H1 (cell line): ENCODE results near the gene CYYR1. TPM values are rescaled to one million over a fixed set of nuclear protein-coding genes. Genes with fewer than 3 reads are reported as not detected.

Source experiments
- CTCF ChIA-PET: fragments of 300-600 bp; sonication (Branson Sonifier 250); formaldehyde crosslinking; loops from one replicate; lab custom pipeline; 2021; ENCODE audit not compliant: partially characterized antibody; lab: Charles Lee
- POLR2A ChIA-PET: fragments of 300-600 bp; sonication (Branson Sonifier 250); formaldehyde crosslinking; loops from one replicate; lab custom pipeline; 2021; ENCODE audit warnings: inconsistent platforms; ENCODE audit not compliant: partially characterized antibody; lab: Charles Lee
- DNase-seq, 2 experiments: peaks; one replicate each; pipeline versions ENCODE4 v3.0.0 to v3.0.0-alpha.2; 2010 to 2022; ENCODE audit warnings: low spot score in 2 of 2, low read depth in 1 of 2, mixed read lengths in 1 of 2
- FAIRE-seq: peaks from 2 replicates; lab custom pipeline; 2011; peaks lifted over from hg19 to GRCh38; lab: Jason Lieb, UNC
- H2AFZ ChIP-seq: 2 replicates; pipeline ENCODE4 v1.8.1; 2012; ENCODE audit warnings: low read length, inconsistent platforms
- H2AK5ac ChIP-seq: 2 replicates; pipeline ENCODE4 v1.6.1; 2013; ENCODE audit warnings: low read depth, low read length
- H2BK120ac ChIP-seq: replicated peaks from 2 replicates; pipeline ENCODE3; 2013; ENCODE audit warnings: low read depth, low read length, inconsistent platforms
- H2BK12ac ChIP-seq: 2 replicates; pipeline ENCODE4 v1.6.1; 2013; ENCODE audit warnings: low read depth, low read length
- H2BK15ac ChIP-seq: 2 replicates; pipeline ENCODE4 v1.6.1; 2013; ENCODE audit warnings: low read length
- H2BK20ac ChIP-seq: 2 replicates; pipeline ENCODE4 v1.6.1; 2013; ENCODE audit warnings: low read length
- H2BK5ac ChIP-seq: 2 replicates; pipeline ENCODE4 v1.6.1; 2013; ENCODE audit warnings: low read depth, low read length
- H3K14ac ChIP-seq: 2 replicates; pipeline ENCODE4 v1.6.1; 2013; ENCODE audit warnings: inconsistent platforms; ENCODE audit not compliant: insufficient read length
- H3K18ac ChIP-seq: 2 replicates; pipeline ENCODE4 v1.6.1; 2013; ENCODE audit warnings: low read length; ENCODE audit errors: extremely low read depth
- H3K23ac ChIP-seq: 2 replicates; pipeline ENCODE4 v1.6.1; 2013; ENCODE audit warnings: inconsistent platforms; ENCODE audit not compliant: insufficient read length
- H3K23me2 ChIP-seq: 2 replicates; pipeline ENCODE4 v1.6.1; 2013; ENCODE audit warnings: low read depth, low read length
- H3K27ac ChIP-seq: 2 replicates; pipeline ENCODE4 v1.6.1; 2011; ENCODE audit warnings: low read depth, low read length, inconsistent platforms
- H3K27me3 ChIP-seq, 4 experiments: replicated peaks in 1 of 4; 1 replicate in 1 of 4; 2 replicates in 3 of 4; pipeline versions ENCODE4 v1.6.1 to v1.8.1; 2011 to 2013; ENCODE audit warnings: low read length in 3 of 4, mild to moderate bottlenecking in 3 of 4, inconsistent platforms in 2 of 4, mixed read lengths in 2 of 4, moderate library complexity in 1 of 4; ENCODE audit not compliant: control insufficient read depth in 3 of 4, insufficient read depth in 3 of 4; ENCODE audit errors: extremely low read depth in 1 of 4
- H3K36me3 ChIP-seq, 4 experiments: 2 replicates each; pipeline versions ENCODE4 v1.6.1 to v1.8.1; 2011 to 2013; ENCODE audit warnings: mild to moderate bottlenecking in 4 of 4, low read length in 3 of 4, moderate library complexity in 2 of 4, control low read depth in 1 of 4, inconsistent platforms in 1 of 4; ENCODE audit not compliant: insufficient read depth in 4 of 4, control insufficient read depth in 2 of 4
- H3K4ac ChIP-seq: replicated peaks from 2 replicates; pipeline ENCODE3; 2013; ENCODE audit warnings: low read length, low read depth, mixed read lengths, inconsistent platforms; ENCODE audit not compliant: insufficient read length
- H3K4me1 ChIP-seq, 4 experiments: replicated peaks in 1 of 4; 1 replicate in 1 of 4; 2 replicates in 3 of 4; pipeline versions ENCODE4 v1.6.1 to v1.8.1; 2011 to 2013; ENCODE audit warnings: low read length in 3 of 4, inconsistent platforms in 2 of 4, mixed read lengths in 1 of 4; ENCODE audit not compliant: insufficient read depth in 4 of 4, control insufficient read depth in 3 of 4
- H3K4me2 ChIP-seq, 2 experiments: 2 replicates each; pipeline versions ENCODE4 v1.6.1 to v1.8.1; 2011 to 2013; ENCODE audit warnings: low read depth in 2 of 2, low read length in 2 of 2, control low read depth in 1 of 2, inconsistent platforms in 1 of 2, mild to moderate bottlenecking in 1 of 2; ENCODE audit not compliant: insufficient read depth in 1 of 2
- H3K4me3 ChIP-seq, 4 experiments: fragments of 200-600, 300-600 bp in 1 of 4; sonication (generic), shearing (Covaris generic), sonication (Bioruptor Twin) in 1 of 4; 2 replicates each; pipeline versions ENCODE4 v1.5.1 to v1.8.1; 2011 to 2016; ENCODE audit warnings: low read length in 4 of 4, low read depth in 3 of 4, control low read depth in 2 of 4, inconsistent platforms in 2 of 4, mild to moderate bottlenecking in 2 of 4, mixed read lengths in 1 of 4, moderate library complexity in 1 of 4; ENCODE audit not compliant: insufficient read depth in 2 of 4; ENCODE audit errors: extremely low read depth in 1 of 4
- H3K56ac ChIP-seq: replicated peaks from 2 replicates; pipeline ENCODE3; 2013; ENCODE audit warnings: low read depth, mild to moderate bottlenecking, mixed read lengths, low read length, inconsistent platforms; ENCODE audit not compliant: insufficient read length
- H3K79me1 ChIP-seq: 2 replicates; pipeline ENCODE4 v1.6.1; 2013; ENCODE audit warnings: low read depth, low read length, control low read depth
- H3K79me2 ChIP-seq, 2 experiments: 2 replicates each; pipeline versions ENCODE4 v1.6.1 to v1.8.1; 2012 to 2013; ENCODE audit warnings: low read length in 2 of 2, mild to moderate bottlenecking in 2 of 2, inconsistent platforms in 1 of 2; ENCODE audit not compliant: insufficient read depth in 2 of 2, control insufficient read depth in 1 of 2
- H3K9ac ChIP-seq, 4 experiments: replicated peaks in 1 of 4; 1 replicate in 1 of 4; 2 replicates in 3 of 4; pipeline versions ENCODE4 v1.6.1 to v1.8.1; 2011 to 2013; ENCODE audit warnings: low read depth in 3 of 4, low read length in 3 of 4, control low read depth in 2 of 4, mild to moderate bottlenecking in 2 of 4, moderate library complexity in 2 of 4, inconsistent platforms in 1 of 4; ENCODE audit errors: extremely low read depth in 1 of 4
- H3K9me3 ChIP-seq, 2 experiments: 2 replicates each; pipeline versions ENCODE4 v1.6.1 to v1.8.1; 2012 to 2013; ENCODE audit warnings: mild to moderate bottlenecking in 2 of 2, moderate library complexity in 2 of 2, control low read depth in 1 of 2, inconsistent platforms in 1 of 2, low read depth in 1 of 2, low read length in 1 of 2, mixed read lengths in 1 of 2; ENCODE audit not compliant: insufficient read depth in 2 of 2
- H4K20me1 ChIP-seq, 2 experiments: replicated peaks in 1 of 2; 2 replicates each; pipeline versions ENCODE3 to v1.8.1; 2011 to 2013; ENCODE audit warnings: inconsistent platforms in 2 of 2, low read length in 2 of 2, mild to moderate bottlenecking in 1 of 2; ENCODE audit not compliant: insufficient read depth in 2 of 2, control insufficient read depth in 1 of 2
- H4K5ac ChIP-seq: 2 replicates; pipeline ENCODE4 v1.6.1; 2013; ENCODE audit warnings: low read length, low read depth, mixed read lengths, inconsistent platforms; ENCODE audit not compliant: insufficient read length
- H4K8ac ChIP-seq: 2 replicates; pipeline ENCODE4 v1.8.0; 2013; ENCODE audit warnings: mild to moderate bottlenecking, moderate library complexity, low read length, inconsistent platforms; ENCODE audit not compliant: insufficient read depth; ENCODE audit errors: extremely low read depth
- H4K91ac ChIP-seq: replicated peaks from 2 replicates; pipeline ENCODE3; 2013; ENCODE audit warnings: low read length, mixed read lengths, inconsistent platforms; ENCODE audit not compliant: insufficient read length
- CTBP2 ChIP-seq: IDR thresholded peaks from 2 replicates; pipeline ENCODE4 v1.7.0; 2011; ENCODE audit warnings: borderline replicate concordance, mild to moderate bottlenecking, moderate library complexity, mixed read lengths, low read length; ENCODE audit not compliant: insufficient read depth, insufficient read length
- EZH2 ChIP-seq: fragments of 200-600 bp; sonication (generic); IDR thresholded peaks from 2 replicates; pipeline ENCODE4 v1.7.1; 2012; ENCODE audit warnings: low read depth, mild to moderate bottlenecking, moderate library complexity, low read length, inconsistent platforms; ENCODE audit not compliant: severe bottlenecking
- HDAC2 ChIP-seq, 2 experiments: fragments of 300-600 bp in 1 of 2; sonication (generic) in 1 of 2; IDR thresholded peaks; 2 replicates each; pipeline ENCODE4 v1.6.1; 2011 to 2012; ENCODE audit warnings: low read depth in 2 of 2, low read length in 2 of 2, mild to moderate bottlenecking in 2 of 2, moderate library complexity in 2 of 2, borderline replicate concordance in 1 of 2, inconsistent platforms in 1 of 2
- JUN ChIP-seq: IDR thresholded peaks from 2 replicates; pipeline ENCODE4 v1.6.1; 2011; ENCODE audit warnings: low read depth, mild to moderate bottlenecking, improper control_type of control experiment, low read length
- KDM5A ChIP-seq: fragments of 200-600 bp; IDR thresholded peaks from 2 replicates; pipeline ENCODE4 v1.7.1; 2012; ENCODE audit warnings: mild to moderate bottlenecking, low read length, inconsistent platforms, mixed read lengths
- PHF8 ChIP-seq: fragments of 200-600 bp; sonication (generic); conservative IDR thresholded peaks from 2 replicates; pipeline ENCODE4 v1.7.1; 2012; ENCODE audit warnings: low read depth, mild to moderate bottlenecking, inconsistent platforms, low read length, moderate library complexity
- SIN3A ChIP-seq, 2 experiments: IDR thresholded peaks in 1 of 2; conservative IDR thresholded peaks in 1 of 2; 2 replicates each; pipeline ENCODE4 v1.6.1; 2011 to 2012; ENCODE audit warnings: low read length in 2 of 2, improper control_type of control experiment in 1 of 2, low read depth in 1 of 2, mild to moderate bottlenecking in 1 of 2
- SIRT6 ChIP-seq: IDR thresholded peaks from one replicate; pipeline ENCODE4 v1.7.1; 2012; ENCODE audit warnings: low read length, inconsistent platforms
- SUZ12 ChIP-seq: fragments of 200-600 bp; sonication (generic); IDR thresholded peaks from 2 replicates; pipeline ENCODE4 v1.6.1; 2012; ENCODE audit warnings: mild to moderate bottlenecking, inconsistent platforms, low read length, moderate library complexity, mixed read lengths
- TAF7 ChIP-seq: optimal IDR thresholded peaks from 2 replicates; pipeline ENCODE3; 2011; ENCODE audit warnings: low read depth, mild to moderate bottlenecking, inconsistent platforms, low read length, moderate library complexity, borderline replicate concordance
- TBP ChIP-seq: IDR thresholded peaks from 2 replicates; pipeline ENCODE4 v1.6.1; 2011; ENCODE audit warnings: low read depth, low read length, improper control_type of control experiment
- TCF12 ChIP-seq: IDR thresholded peaks from 2 replicates; pipeline ENCODE4 v1.6.1; 2011; ENCODE audit warnings: low read depth, mild to moderate bottlenecking, low read length
- YY1 ChIP-seq: IDR thresholded peaks from 2 replicates; pipeline ENCODE4 v1.6.1; 2011; ENCODE audit warnings: low read depth, mild to moderate bottlenecking, low read length
- WGBS, 2 experiments: shearing (Covaris generic) in 1 of 2; methylation state at CpG; one replicate each; pipeline versions ENCODE4 v1.1.6 to v1.1.7; 2013 to 2015; ENCODE audit warnings: low lambda C conversion rate in 2 of 2, mixed read lengths in 2 of 2, inconsistent platforms in 1 of 2, low coverage in 1 of 2, missing lambda C conversion rate in 1 of 2; ENCODE audit not compliant: insufficient replicate concordance in 2 of 2, insufficient coverage in 1 of 2, insufficient read length in 1 of 2; ENCODE audit errors: extremely low coverage in 1 of 2, missing lambda C conversion rate in 1 of 2; 5-methylcytosine and 5-hydroxymethylcytosine counted together
- polyA plus RNA-seq, 7 experiments: library from polyadenylated mRNA; depleted of rRNA in 3 of 7; stranded (reverse) in 5 of 7; unstranded in 2 of 7; fragments of >200 nt in 5 of 7; fragments of 200-250 nt in 2 of 7; gene quantifications; 1 replicate in 5 of 7; 2 replicates in 1 of 7; 4 replicates in 1 of 7; pipeline versions ENCODE4 v1.2.1 to v1.2.3, GENCODE V29; 2011 to 2013; ENCODE audit warnings: missing spikeins in 2 of 7, mixed read lengths in 2 of 7
- total RNA-seq: library from RNA; stranded (reverse); fragmentation: NEBNext Ultra II Directional; extraction: Animal tissue kit (Norgen Biotek cat#: 25700); gene quantifications from 2 replicates; pipeline ENCODE4 v1.2.1, GENCODE V29; 2021

CYYR1 gene
- total and polyA plus RNA-seq, 2 of the 8 experiments (the other 6 are each of a cell fraction or from before 2014, with no cell fraction given), result 12.2 to 37.9 TPM

- H3K23me2 ChIP-seq, result no peaks in the 10 kb centered on the region
- H2BK20ac ChIP-seq, result no peak overlapping the region
- no peaks in the 10 kb centered on the region for H4K20me1 ChIP-seq
- ChIA-PET POLR2A (no interaction called here), CTCF (no interaction called here)
- no peak overlapping the region for H2AK5ac ChIP-seq
- H3K27ac ChIP-seq, result no peak overlapping the region
- DNase-seq (no peak), FAIRE-seq (no peak)
- no peak overlapping the region for H4K91ac ChIP-seq
- 96% methylated on average over 3 of the region's 3 CpGs; no CpG with 5 or more reads in 1 of the 2 experiments for WGBS, 2 experiments
- no peak overlapping the region for H2BK12ac ChIP-seq
- H3K9ac ChIP-seq, result no peak overlapping the region
- H3K4ac ChIP-seq, result no peak overlapping the region
- no peak overlapping the region for H3K14ac ChIP-seq
- no peak overlapping the region for H3K18ac ChIP-seq
- no peak overlapping the region for H3K23ac ChIP-seq
- H3K27me3 ChIP-seq, result no peaks in the 10 kb centered on the region
- H2BK15ac ChIP-seq, result no peak overlapping the region
- H3K4me1 ChIP-seq, result peaks cover 0 to 2% (median 0%) of the 10 kb centered on the region in 4 experiments; a peak in 1 of 7 replicates
- H3K4me2 ChIP-seq, result no peak overlapping the region
- no peak overlapping the region for H4K5ac ChIP-seq
- TF ChIP-seq KDM5A (no peak), HDAC2 (IDR thresholded peaks at IDR 0.05; ENCODE audit: borderline replicate concordance in 1 of 2, low read depth in 2 of 2, low read length in 2 of 2) (no peak), SIN3A (conservative IDR thresholded peaks at IDR 0.05 in 1 of 2, IDR thresholded peaks at IDR 0.05 in 1 of 2; ENCODE audit: low read depth in 1 of 2, low read length in 2 of 2) (no peak), SIRT6 (no peak), PHF8 (no peak), YY1 (no peak), TCF12 (no peak), JUN (no peak), TBP (no peak), TAF7 (no peak), CTBP2 (no peak), EZH2 (no peak), SUZ12 (no peak)
- H3K56ac ChIP-seq, result no peak overlapping the region
- H3K9me3 ChIP-seq, result no peaks in the 10 kb centered on the region; a peak in 1 of 4 replicates
- no peak overlapping the region for H3K4me3 ChIP-seq
- H4K8ac ChIP-seq, result no peak overlapping the region
- H2AFZ ChIP-seq, result no peak overlapping the region
- no peaks in the 10 kb centered on the region for H3K79me1 ChIP-seq
- no peaks in the 10 kb centered on the region for H3K79me2 ChIP-seq
- no peaks in the 10 kb centered on the region for H3K36me3 ChIP-seq
- no peak overlapping the region for H2BK5ac ChIP-seq
- no peak overlapping the region for H2BK120ac ChIP-seq
These were observed 150.9 kb downstream of the CYYR1 start for GRCh38 chr21:26422138-26422537.
